NB4 (cell line): ENCODE data around the gene MED13L.

Experiments
- DNase-seq: peaks from one replicate; pipeline ENCODE4 v3.0.0; 2010; ENCODE audit warnings: low read depth
- H3K4me3 ChIP-seq: one replicate; pipeline ENCODE4 v1.5.1; 2011; ENCODE audit warnings: mild to moderate bottlenecking, low read depth, low read length, moderate library complexity
- CTCF ChIP-seq: IDR thresholded peaks from one replicate; pipeline ENCODE4 v1.5.1; 2012; ENCODE audit warnings: low read depth, low read length
- MAX ChIP-seq: IDR thresholded peaks from 2 replicates; pipeline ENCODE4 v1.6.1; 2011; ENCODE audit warnings: low read depth, low read length
- MYC ChIP-seq: IDR thresholded peaks from 2 replicates; pipeline ENCODE4 v1.6.1; 2011; ENCODE audit warnings: low read depth, low read length
- POLR2A ChIP-seq: IDR thresholded peaks from 2 replicates; pipeline ENCODE4 v1.6.1; 2011; ENCODE audit warnings: mild to moderate bottlenecking; ENCODE audit not compliant: insufficient read length; ENCODE audit errors: extremely low read depth

MED13L gene

GRCh38 chr12:116162071-116162470 is 115.4 kb downstream of the MED13L start:
- no peak for TF ChIP-seq MYC
- no peak for TF ChIP-seq MAX
- no peak for TF ChIP-seq CTCF
- no peak for TF ChIP-seq POLR2A

GRCh38 chr12:116161588-116161987 is 115.9 kb downstream of the MED13L start:
- no peak for DNase-seq
- no peak overlapping the region for H3K4me3 ChIP-seq
- no peak for TF ChIP-seq POLR2A
- no peak for TF ChIP-seq MYC
- TF ChIP-seq CTCF, result no peak
- TF ChIP-seq MAX, result no peak

More at GRCh38 chr12:116162071-116162470, 115.4 kb downstream of the MED13L start:
- no peak overlapping the region for H3K4me3 ChIP-seq
- DNase-seq, result no peak

- DNase-seq, result no peak
- H3K4me3 ChIP-seq, result no peak overlapping the region
- TF ChIP-seq CTCF (no peak), MYC (no peak)
Measured at GRCh38 chr12:116160883-116161458, 116.5 kb downstream of the MED13L start.

GRCh38 chr12:116160231-116160630 is 117.3 kb downstream of the MED13L start:
- TF ChIP-seq CTCF (no peak), MYC (no peak), MAX (no peak), POLR2A (no peak)

GRCh38 chr12:116159593-116160200 is 117.8 kb downstream of the MED13L start:
- no peak overlapping the region for H3K4me3 ChIP-seq
- DNase-seq, result no peak
- TF ChIP-seq MYC, result no peak
- no peak for TF ChIP-seq MAX

More at GRCh38 chr12:116160231-116160630, 117.3 kb downstream of the MED13L start:
- H3K4me3 ChIP-seq, result no peak overlapping the region
- no peak for DNase-seq

GRCh38 chr12:116159175-116159574 is 118.3 kb downstream of the MED13L start:
- no peak for DNase-seq
- H3K4me3 ChIP-seq, result no peak overlapping the region
- TF ChIP-seq MYC, result no peak
- no peak for TF ChIP-seq POLR2A
- no peak for TF ChIP-seq CTCF
- no peak for TF ChIP-seq MAX
